CMK (cell line): Measurements from ENCODE around the gene SCARF2.
"Not testable (repeated sequence)": the region's sequence is repeated elsewhere in the genome, so short reads cannot be mapped to it uniquely, and the experiment has no call there.

Source experiments
- DNase-seq: peaks from one replicate; pipeline ENCODE4 v3.0.0-alpha.2; 2010; ENCODE audit warnings: low read depth

The SCARF2 gene

DNA sequence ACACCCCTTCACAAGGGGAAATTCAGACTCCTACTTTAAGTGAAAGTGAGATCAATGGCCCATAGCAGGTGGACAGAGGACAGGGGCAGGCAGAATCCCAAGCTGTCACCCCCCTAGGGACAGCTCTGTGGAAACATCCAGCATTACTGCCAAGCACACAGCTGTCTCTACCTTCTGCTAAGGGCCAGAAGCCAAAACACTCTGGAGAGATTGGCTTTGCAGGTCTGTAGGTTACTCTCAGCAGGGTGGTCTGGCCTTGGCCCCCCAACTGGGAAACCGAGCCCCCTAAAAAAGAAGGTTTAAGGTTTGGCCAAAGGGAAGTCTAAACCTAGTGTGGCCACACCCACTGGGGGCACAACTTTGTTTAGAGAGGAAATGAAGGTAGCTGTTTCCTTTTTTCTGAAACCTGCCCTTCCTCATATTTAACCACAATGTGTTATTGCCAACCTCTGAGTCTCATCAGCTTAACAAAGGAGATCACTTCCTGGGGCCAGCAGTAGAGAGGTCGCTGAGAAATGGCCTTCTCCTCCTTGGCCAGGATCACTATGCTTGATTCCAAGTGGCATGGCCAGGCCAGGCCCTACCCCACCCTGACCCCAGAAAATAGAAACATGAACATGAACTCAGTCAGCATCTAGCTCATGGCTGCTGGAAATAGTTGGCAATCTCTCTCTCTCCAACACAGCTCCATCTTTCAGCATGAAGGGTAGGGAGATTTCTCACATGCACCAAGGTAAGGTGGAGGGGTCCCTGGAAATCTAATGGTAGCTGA, 25.9 kb upstream of the SCARF2 start:
- DNase-seq, result no peak

DNA sequence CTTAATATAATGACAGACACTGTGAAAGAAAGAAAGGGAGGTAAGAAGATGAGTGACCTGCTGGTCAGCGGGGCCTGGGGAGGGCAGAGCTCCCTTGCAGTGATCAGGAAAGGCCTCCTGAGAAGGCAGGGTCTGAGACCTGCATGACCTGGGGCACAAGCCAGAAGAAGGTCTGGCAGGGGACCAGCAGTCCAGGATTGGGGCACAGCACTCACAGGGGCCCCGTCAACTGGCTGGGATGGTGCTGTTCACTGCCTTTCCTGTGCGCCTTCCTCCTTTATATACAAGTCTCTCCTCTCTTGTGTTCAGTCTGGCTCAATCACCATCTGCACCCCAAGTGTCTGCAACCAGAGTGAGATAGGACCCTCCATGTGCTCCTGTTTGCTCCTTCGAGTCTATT, 22.2 kb upstream of the SCARF2 start:
- no peak for DNase-seq

DNA sequence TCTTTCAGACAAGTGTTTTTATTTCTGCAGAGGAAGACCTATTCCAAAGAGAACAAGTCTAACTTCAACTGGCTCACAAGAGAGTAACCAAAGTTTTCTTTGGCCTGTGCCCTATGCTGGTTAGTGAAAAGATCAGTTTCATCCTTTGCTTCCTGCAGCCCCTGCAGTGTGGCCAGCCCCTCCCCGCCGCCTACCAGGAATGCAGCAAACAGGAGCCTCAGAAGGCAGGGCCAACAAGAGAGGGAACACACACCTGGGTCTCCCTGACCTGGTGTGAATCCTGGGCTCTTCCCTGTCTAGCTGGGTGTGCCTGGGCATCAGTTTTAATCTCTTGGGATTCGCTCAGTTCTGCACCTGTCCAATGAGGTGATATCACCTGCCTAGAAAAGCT, 21.5 kb upstream of the SCARF2 start:
- no peak for DNase-seq

DNA sequence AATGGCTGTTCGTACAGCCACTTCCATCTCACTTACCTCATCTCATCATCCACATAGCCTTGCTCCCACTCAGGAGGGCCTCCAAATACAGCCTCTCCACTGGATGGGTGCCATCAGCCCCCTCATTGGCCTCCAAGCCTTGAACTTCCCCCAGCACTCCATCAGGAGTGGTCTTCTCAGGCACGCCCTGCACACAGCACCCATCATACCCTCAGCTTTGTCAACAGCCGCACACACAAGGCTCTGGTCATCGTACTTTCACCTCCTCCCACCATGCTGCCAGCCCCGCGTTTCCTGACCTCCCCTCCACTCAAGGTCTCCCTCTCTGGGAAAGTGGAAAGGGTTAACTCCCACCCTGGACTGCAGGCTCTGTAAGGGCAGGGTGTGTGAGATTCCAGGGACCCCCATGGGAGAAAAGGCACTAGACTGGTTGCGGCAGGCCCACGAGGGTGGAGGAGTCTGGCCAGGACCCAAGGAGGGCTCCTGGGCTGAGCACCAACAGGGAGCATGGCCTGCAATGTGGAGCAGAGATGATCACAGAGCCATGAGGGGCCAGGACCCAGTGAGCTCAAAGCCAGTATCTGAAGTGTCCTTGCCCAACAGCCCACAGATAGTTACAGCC, 21.0 kb upstream of the SCARF2 start:
- DNase-seq, result no peak

DNA sequence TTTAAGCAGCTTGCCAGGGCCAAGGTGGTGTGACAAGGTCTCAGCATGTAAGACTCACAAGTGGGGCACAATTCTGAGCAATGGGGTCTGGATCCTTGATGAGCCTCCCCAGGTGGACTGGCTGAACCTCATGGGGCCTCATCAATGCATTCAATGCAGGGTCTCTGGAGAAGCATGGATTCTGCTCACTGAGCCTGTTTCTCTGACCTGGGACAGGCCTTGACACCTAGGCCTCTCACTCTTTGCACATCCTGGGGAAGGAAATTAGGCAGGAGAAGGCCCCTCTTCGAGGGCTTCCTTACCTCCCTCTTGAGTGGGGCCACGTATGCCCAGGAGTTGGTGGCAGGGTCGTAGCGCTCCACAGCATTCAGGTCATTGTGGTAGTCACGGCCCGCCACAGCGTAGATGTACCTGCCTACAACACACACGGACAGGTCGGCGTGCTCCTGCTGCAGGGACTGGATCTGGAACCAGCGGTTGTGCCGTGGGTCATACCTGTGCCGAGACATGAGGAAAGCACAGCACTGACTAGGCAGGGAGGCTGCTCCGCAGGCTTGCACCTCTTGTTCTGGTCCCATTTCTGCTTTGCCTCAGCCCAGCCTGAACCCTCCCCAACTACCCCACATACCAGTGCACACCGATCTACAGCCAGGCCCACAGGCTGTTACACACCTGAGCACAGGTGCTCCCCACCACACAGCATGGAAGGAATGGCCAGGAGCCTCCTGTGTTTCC, 20.0 kb upstream of the SCARF2 start:
- no peak for DNase-seq

DNA sequence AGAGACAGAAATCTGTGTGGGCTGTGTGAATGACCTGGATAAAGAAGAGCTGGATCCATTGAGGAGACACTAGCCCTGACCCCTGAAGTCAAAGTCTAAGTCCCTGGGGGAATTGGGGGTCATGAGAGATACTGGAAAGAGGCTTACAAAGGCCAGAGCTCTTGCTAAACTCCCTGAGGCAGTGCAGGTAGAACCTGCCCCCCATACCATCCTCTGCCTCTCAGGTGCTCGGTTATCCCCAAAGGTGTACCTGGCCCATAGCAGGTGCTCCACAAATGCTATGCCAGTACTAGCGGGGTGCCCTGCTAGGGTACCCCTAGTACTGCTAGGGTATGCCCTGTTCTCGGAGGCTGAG, 19.1 kb upstream of the SCARF2 start:
- no peak for DNase-seq

DNA sequence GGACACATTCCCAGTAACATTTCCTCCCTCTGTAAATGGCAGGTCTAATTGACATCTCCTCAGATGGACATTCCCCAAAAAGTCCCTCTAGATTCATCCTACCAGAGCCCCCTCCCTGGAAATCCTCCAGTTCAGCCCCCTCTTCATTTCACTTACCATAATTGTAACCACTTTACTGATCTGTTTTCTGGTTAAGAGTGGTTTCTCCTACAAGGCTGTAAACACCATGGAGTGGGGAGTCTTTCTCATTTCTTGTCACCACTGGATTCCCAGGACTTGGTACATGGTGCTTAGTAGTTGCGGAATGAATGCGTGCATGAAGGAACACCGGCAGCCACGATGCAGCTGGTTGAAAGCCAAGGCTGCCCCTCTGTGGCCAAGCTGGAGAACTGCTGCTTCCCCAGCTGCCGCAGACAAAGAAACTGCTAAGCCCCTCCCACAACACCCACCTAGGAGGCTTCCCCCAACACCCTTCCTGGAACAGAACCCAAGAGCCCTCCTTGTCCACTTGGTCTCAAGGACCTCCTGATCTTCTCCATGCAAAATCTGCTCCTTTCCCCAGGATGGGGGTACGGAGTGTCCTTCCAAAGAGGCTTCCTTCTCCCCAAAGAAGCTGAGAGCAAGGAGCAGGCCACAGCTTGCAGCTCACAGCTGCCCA, 18.6 kb upstream of the SCARF2 start:
- DNase-seq, result peak; percentile 60

DNA sequence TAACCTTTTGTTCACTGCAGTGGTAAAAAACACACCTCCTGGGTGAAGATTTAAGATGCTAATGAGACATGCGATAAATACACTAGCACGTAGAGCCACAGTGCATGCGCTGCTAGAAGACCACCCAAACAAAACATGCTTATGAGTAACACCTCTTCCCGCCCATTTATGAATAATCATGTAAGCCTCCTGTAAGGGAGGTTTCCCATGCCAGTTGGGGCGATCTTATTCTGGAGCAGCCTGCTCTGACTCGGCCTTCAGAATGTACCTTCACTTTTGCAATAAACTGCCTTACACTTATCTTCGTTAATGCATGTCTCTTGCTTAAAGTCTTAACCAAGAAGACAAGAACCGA, 18.1 kb upstream of the SCARF2 start:
- DNase-seq, result no peak

DNA sequence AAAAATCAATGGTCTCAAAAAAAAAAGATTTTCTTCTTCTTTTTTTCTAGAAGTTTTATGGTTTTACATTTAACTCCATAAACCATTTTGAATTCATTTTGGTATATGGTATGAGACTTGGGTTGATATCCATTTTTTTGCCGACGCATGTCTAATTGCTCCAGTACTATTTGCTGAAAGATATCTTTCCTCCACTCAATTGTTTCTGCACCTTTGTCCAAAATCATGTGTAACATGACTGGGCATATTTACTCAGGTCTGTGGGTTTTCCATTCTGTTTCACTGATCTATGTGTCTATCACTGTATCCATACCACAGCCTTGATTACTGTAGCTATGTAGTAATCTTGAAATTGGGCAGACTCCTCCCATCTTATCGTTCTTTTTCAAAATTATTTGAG, 15.6 kb upstream of the SCARF2 start:
- no peak for DNase-seq

DNA sequence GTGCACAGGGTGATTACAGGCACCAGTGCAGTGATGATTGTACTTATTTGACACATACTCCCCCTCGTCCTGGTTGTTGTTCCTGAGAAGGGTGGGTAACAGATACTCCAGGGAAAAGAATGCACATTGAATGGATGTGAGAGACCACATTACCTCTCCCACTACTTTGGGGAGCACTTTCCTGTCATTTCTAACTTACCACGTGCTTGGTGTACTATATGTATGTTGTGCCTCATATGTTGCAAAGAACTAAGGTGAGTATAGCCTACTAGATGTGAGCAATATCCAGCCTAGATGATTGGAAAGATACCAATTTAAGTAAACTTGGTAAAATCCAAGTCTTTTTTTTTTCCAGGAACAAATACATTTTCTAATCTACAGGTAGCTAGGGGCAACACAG, 14.3 kb upstream of the SCARF2 start:
- DNase-seq, result no peak

DNA sequence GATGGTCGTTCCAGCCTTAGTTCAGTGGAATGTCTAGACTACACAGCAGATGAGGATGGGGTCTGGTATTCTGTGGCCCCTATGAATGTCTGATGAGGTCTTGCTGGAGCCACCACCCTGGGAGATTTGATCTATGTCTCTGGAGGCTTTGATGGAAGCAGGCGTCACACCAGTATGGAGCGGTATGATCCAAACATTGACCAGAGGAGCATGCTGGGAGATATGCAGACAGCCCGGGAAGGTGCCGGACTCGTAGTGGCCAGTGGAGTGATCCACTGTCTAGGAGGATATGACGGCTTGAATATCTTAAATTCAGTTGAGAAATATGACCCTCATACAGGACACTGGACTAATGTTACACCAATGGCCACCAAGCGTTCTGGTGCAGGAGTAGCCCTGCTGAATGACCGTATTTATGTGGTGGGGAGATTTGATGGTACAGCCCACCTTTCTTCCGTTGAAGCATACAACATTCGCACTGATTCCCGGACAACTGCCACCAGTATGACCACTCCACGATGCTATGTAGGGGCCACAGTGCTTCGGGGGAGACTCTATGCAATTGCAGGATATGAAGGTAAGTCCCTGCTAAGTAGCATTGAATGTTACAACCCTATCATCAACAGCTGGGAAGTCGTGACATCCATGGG, 13.6 kb upstream of the SCARF2 start:
- DNase-seq, result not testable (repeated sequence)

DNA sequence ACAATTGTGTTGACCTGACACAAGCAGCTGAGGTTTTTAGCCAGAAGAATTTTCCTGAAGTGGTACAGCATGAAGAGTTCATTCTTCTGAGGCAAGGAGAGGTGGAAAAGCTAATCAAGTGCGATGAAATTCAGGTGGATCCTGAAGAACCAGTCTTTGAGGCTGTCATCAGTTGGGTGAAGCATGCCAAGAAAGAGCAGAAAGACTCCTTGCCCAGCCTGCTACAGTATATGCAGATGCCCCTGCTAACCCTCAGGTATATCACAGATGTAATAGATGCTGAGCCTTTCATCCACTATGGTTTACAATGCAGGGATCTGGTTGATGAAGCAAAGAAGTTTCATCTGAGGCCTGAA, 12.9 kb upstream of the SCARF2 start:
- no peak for DNase-seq

DNA sequence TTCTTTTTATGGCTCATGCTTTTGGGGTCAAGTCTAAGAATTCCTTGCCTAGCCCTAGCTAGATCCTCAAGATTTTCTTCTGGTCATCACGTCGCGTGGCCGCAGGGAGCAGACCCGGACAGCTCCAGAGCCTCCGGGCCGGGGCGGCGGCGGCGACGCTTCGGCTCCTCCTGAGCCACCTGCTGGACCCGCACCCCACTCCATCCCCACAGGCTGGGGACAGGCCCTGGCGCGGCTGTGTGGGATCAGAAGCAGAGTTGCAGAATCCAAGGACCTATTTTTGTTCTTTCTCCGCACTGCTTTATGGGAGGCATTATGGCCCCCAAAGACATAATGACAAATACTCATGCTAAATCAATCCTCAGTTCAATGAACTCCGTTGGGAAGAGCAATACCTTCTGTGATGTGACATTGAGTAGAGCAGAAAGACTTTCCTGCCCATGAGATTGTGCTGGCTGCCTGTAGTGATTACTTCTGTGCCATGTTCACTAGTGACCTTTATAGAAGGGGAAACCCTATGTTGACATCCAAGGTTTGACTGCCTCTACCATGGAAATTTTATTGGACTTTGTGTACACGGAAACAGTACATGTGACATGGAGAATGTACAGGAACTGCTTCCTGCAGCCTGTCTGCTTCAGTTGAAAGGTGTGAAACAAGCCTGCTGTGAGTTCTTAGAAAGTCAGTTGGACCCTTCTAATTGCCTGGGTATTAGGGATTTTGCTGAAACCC, 12.4 kb upstream of the SCARF2 start:
- no peak for DNase-seq

DNA sequence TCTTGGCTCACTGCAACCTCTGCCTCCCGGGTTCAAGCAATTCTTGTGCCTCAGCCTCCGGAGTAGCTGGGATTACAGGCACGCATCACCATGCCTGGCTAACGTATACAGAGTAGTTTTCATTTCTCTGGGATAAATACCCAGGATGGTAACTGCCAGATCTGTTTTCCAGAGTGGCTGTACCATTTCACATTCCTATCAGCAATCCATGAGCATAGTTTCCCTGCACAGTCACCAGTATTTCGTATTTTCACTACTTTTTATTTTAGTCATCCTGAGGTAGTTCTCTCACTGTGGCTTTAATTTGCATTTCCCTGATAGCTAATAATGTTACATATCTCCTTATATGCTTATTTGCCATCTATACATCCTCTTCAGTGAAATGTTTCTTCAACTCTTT, 11.0 kb upstream of the SCARF2 start:
- DNase-seq, result no peak

DNA sequence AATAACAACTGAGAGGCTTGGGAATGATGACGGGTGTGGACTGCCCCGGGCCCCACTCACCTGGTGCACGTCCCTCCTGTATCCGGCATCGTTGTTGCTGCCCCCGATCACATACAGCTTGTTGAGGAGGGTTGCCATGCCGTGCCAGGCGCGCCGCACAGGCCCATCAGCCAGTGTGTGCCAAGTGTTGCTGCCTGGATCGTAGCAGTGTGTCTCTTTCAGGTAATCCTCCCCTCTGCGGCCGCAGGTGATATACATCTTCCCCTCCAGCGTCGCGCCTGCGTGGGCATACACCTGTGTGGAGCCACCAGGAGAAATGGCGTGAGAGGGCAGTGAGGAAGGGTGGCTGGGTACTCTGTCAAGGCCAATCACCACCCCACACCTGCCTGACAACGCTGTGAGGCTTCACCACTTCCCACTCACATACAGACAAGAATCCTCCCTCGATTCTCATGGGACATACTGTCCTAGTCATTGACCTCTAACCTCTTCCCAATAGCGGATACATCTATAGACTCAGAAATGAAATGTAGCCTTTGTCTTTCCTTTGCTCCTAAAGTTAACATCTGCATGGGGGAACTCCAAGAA, 8.9 kb upstream of the SCARF2 start:
- no peak for DNase-seq

DNA sequence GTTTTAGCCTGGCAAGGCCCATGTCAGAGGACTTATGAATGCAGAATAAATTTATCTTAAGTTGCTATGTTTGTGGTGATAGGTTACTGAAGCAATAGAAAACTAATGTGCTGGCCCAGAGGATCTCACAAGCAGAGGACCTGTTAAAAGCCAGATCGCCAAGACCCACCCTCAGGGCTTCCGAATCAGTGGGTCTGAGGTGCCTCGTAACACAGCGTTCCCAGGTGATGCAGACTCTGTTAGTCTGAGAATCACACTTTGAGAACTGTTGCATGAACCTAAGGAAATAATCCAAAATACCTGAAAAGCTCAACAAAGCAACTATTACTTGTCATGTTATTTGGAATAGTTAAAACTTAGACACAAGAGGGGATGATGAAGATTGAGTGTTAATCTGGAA, 6.7 kb upstream of the SCARF2 start:
- no peak for DNase-seq

DNA sequence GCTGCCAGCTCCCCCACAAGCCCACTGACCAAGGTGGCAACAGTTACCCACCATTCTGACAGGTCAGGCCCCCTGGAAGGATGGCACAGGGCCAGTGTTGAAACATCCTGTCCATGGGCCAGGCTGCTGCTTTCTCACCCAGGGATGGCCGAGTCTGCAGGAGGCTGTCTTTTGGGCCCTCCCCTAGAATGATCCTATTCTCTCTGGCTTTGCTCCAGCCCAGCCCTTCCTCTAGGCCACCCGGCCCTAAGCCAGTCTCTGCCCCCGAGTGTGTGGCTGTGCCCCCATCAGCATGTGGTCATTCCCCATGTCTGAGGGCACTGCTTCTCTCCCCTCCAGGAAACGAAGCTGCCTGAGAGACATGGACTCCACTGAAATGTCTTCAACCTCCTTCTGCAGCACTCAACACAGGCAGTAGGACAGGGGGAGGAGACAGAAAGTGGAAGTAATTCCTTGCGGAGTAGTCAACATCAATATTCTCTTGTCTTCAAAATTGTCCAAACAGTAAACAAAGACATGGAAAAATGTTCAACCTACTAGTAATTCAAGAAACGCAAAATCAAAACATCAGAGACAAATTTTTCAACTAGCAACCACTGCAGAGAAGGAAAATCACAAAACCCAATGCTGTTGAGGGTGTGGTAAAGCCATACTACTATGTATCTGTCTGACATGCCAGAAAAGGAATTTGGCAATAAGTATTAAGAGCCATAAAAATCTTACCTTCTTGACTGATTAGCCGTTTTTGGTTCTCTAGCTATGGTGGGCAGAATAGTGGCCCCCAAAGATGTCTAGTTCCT, 5.1 kb upstream of the SCARF2 start:
- no peak for DNase-seq

DNA sequence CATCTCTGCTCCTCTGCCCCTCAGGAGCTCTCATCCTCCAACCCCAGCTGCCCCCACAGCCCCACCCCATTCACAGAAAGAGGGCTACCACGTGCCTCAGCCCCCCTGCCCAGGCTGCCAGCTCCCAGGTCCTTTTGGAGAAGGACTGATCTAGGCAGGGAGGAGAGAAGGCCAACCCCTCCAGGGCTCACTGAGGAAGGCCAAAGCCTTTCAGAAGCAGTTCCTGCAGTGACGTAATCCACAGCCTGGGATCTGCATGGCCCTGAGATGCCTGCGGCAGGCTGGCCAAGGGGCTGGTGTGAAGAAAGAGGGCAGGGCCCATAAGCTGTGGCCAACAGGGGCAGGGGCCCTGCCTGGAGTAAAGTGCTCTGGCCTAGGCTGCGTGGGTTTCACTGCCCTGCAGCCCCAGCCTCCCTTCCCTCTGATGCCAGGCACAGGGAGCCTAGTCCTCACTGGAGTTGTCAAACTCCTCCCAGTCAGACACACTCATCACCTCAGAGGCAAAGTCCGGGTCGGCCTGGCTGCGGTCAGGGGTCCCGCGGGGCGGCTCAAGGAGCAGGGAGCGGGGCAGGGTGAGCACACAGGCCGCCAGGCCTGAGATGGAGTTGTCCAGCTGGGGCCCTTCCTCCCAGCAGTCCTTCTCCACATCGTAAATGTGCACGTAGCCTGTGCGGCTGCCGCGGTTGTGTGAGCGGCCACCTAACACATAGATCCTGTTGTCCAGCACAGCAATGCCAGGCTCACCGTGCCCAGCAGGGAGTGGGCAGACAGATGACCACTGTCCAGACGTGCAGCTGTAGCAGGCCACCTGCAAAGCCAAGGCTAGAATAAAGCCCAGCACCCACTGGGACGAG, 4.2 kb upstream of the SCARF2 start:
- DNase-seq, result no peak
